Activated CD8-positive, alpha-beta memory T cell treated with anti-CD3 and anti-CD28 coated beads, Interleukin-2, amount 50 U/mL, for 4 hours (primary cell): ENCODE measurements around the gene RECK.

ENCODE experiments used
- DNase-seq: peaks from one replicate; pipeline ENCODE4 v3.0.0-alpha.2; 2020

RECK gene

DNA sequence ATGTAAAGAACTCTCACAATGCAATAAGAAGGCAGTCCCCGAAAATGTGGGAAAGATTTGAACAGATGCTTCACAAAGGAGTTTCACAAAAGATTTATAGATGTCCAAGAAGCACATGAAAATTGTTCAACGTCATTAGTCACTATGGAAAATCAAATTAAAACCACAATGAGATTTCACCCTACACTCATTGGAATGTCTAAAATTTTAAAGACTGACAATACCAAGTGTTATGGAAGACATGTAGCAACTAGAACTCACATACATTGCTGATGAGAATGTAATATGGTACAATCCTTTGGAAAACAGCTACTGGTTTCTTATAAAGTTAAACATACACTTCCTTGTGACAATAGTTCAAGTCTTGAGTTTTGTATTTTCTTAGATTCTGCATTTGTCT lies 11.0 kb upstream of the RECK start:
- DNase-seq: no peak

DNA sequence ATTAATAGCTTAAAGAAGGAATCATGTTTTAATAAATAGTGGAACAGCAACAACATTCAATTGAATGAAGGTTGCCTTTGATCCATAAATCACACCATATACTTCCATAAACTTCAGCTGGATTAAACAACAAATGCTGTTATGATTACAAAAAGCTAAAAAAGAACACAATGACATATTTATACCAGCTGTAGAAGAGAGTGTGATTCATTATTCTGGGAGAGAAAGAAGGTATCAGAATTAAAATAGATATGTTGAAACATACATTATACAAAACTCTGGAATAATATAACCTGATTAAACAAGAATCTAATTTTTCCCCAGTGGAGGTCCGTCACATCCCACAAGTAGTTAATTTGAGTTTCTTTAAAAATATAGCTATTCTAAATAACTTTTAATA lies 7.5 kb upstream of the RECK start:
- no peak for DNase-seq

DNA sequence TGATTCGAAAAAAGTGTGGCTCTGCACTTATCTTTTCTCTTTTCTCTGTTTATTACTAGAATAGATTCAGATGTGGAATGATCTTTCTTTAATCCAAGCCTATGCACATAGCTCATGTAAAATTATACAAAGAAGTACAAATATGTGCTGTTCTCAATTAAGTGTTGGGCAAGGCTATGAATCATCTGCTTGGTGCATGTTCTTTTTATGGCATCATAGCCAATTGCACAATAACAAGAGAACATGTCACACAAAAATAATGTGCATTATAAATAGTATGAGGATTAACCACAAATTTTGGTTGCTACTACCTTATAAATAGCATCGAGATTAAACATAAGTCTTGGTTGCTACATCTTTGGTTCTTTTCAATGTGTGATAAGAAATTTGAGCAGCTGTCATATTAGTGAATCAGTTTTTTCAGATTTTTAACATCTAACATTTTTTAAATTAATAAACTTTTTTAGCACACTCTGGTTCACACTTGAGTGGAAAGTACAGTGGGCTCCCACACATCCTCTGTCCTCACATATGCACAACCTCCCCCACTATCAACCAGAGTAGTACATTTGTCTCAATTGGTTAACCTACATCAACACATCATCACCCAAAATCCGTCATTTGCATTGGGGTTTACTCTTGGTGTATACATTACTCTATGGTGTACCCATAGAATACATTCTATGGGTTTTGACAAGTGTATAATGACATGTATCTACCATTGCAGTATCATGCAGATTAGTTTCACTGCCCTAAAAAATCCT lies 6.8 kb upstream of the RECK start:
- DNase-seq: no peak

DNA sequence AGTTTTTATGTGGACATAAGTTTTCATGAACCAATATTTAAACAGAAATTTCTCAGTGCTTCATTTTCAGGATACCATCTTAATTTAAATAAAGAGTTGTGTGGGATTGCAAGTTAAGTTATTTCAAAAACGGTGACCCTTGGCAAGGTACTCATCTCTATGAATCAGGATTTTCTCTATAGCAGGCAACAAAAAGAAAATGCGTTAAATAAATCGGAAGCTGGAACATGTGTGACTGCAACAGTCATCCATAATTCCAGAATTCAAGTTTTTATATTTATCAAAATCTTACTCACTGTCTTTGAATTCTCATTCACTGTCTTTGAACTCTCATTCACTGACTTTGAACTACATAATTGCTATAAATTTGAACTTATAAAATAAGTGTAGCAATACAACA lies 5.8 kb upstream of the RECK start:
- no peak for DNase-seq

DNA sequence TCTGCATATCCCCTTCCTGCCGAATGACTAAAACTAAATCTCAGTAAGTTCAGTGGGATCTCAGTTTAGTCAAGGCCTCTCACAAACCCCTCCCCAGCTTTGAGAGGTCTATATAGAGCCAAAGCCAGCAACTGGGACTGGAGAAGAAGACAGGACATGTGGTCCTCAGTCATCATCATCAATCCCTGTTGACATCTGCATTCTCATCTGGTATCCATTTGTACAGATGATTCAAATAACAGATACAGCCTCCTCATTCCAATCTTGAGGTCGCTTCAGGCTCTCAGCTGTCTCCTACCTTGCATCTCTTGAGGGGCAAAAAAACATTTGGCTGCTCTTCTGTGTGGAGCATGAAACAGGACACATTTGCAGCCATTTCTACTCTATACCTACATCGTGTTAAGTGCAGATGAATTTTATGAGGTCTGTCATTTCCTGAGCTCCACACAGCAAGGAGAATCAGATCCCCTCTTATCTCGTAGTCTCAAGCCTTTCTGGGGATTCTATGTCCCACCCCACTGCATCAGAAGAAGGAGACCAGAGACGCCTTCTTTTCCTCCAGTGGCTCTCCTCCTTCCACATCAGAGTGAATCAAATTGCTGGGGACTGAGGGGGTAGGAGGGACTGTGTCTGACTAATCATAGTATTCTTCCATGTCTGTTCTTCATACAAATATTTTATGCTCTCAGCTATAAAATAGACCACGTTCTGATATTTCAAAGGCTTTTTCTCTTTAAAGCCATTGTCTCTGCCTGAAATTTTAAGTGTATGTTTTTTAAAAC lies 4.7 kb upstream of the RECK start:
- no peak for DNase-seq

DNA sequence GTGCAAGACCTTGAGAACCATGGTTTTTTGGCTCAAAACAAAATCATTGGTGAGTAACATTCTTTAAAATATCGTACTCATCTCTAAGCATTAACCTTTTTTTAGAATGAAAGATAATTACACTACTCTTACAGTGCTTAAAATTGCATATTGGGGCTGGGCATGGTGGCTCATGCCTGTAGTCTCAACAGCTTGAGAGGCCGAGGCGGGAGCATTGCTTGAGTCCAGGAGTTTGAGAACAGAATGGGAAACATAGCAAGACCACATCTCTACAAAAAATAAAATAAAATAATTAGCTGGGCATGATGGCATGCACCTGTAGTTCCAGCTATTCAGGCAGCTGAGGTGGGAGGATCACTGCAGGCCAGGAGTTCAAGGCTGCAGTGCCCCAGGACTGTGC lies 2.9 kb upstream of the RECK start:
- DNase-seq: no peak

DNA sequence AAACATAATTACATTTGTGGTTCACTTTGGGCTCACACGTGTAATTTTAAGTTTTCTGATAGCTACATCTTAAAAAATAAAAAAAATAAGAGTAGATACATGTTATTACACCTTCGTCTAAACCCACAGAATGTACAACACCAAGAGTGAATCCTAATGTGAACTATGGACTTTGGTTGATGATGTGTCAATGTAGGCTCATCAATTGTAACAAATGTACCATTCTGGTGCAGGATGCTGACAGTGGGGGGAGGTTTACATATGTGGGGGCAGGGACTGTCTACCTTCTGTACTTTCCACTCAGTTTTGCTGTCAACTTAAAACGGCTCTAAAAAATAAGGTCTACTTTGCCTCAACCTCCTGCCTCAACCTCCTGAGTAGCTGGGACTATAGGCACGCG lies 2.5 kb upstream of the RECK start:
- no peak for DNase-seq

DNA sequence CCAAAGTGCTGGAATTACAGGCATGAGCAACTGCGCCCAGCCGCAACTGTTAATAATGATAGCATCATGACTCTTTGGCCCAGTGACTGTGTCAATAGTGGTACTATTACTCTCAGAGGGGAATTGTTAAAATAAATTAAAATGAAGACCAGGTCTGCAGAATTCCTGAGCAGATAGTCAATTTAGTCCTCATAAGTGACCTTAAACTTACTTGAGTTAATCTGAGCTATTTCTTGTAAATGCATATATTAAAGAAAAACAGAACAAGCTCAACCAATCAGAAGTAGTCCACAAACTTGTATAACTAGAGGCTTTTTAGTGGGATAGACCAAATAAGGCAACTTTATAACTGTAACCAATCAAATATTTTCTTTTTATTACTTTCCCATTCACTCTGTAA lies 1.7 kb upstream of the RECK start:
- no peak for DNase-seq

DNA sequence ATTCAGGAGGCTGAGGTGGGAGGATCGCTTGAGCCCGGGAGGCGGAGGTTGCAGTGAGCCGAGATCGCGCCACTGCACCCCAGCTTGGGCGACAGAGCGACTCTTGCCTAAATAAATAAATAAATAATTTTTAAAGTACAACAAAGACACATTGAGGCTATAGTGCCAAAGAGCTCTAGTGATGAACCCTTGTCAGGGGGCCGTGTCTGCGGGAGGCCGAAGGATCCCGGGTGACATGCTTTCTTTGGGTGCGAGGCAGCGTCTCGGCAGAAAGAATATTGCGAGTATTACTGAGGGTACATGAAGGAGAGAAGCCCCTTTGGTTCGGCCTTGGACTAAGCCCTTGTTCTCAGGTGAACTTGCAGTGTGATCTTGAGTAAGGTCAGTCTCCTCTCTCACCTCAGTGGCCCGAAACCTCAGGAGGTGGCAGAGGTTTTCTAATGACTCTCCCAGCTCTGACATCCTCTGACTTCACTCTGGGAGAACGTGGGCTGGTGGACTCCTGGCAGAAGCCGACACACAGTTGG lies 397 bp upstream of the RECK start:
- no peak for DNase-seq

DNA sequence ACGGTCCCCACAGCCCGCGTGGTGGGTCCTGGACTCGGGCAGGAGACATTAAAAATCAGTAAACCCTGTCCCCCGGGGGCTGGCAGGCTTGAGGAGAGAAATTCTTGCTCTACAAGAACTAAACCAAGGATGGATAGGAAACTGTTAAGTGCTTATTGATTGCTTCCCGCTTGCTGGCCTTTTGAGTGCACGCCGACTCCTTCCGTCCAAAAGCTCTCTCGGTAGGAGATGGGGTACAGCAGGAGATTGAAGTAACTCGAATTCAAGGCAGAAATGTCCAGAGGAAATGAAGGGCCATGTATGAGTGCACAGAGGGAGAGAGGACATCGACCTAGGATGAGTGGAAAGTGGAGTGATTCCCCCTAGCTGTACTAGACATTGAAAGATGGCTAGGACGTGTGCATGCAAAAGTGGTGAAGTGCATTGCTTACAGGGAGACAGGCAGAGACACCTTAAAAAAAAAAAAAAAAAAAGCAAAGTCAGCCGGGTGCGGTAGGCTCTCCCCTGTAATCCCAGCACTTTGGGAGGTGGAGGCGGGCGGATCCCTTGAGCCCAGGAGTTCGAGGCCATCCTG lies 923 bp downstream of the RECK start:
- DNase-seq: no peak

DNA sequence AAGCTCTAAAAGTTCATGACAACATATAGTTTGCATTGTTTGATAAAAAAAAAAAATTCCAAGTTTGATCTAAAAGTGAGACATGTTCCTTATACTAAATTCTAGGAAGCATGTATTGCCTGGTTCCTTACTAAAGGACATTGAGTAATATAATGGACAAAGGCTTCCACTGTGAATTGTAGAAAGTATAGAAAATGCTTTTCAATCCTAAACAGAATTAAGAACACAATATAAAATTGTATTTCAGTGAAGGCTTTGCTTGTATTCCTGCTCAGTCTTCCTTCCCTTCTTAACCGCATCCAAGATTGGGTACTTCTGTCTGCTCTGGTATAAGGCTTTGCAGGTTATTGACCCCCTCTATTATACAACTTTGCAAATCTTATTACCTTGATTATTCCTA lies 2.4 kb downstream of the RECK start:
- no peak for DNase-seq

DNA sequence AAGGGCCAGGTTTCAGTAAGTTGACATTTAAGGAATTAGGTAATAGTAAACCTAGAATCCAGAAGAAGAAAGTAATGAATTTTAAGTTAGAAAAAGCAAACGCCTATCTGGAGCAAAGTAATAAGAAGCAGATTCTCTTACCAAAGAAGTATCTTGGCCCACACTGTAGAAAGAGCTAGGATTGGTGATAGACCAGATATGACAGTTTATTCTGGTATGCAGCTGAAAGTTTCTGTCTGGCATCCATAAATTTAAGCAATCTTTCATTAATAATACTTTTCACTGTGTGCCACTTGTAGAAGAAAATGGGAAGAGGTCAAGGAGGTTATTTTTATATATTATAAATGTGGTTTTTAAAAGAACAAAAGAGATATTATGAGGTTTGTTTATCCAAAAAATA lies 3.0 kb downstream of the RECK start:
- no peak for DNase-seq

DNA sequence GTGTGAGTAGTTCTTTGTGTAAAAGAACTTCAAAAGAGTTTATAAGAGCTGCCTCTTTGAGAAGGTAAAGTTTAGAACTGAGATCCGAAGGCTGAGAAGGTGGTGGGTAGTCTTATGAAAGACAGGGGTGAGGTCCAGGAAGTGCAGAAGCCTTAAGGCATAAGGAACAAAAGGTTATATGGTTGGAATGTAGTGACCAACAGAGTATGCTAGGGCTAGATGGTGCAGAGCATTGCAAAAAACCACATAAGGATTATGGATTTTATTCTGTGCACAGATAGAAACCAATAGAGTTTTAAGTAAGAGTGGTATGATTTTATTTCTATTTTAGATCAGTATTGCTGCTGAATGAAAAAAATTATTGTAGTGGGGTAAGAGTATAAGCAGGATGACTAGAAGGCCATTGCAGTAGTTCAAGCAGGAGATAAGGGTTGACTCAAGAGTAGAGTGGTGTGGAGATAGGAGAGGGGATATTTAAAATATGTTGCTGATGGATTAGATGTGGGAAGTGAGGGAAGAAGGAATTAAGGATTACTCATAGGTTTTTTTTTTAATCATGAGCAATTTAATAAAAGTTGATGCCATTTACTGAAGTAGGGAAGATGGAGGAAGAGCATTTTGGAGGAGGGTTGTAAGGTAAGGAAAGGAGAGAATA lies 3.7 kb downstream of the RECK start:
- DNase-seq: no peak

DNA sequence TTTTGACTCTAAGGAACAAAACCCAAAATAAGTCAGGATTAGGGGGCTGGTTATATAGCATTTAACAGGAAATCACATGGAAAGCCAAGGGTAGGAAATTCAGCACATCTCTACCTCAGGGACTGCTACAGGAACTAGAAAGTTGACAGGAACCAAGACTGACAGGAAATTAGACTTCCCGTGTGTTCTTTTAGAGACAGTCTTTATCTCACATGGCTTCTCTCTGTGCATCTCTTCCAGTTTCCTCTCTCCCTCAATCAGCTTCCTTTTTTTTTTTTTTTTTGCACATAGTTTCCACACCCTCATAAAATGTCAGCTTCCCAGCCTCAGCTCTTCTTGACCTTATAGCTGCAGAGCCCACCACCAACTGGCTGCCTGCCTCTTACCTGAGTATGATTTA lies 4.8 kb downstream of the RECK start:
- no peak for DNase-seq

DNA sequence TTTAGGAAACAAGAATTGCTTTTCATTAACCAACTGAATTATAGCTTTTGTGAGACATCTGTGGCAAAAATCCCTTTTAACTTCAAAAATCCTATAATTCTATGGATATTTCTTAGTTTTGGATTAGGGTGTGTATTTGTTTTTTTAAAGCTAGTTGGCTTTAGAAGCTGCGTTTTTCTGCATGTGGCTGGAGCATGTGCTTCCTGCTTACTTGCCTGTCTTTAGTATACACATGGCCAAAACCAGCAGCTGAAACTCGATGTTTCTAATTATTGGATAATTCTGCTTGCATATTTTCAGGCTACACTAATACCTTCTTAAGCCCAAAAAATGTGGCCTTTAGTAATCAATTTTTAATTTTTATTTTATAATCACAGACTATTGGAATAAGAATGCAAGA lies 8.9 kb downstream of the RECK start:
- DNase-seq: no peak

DNA sequence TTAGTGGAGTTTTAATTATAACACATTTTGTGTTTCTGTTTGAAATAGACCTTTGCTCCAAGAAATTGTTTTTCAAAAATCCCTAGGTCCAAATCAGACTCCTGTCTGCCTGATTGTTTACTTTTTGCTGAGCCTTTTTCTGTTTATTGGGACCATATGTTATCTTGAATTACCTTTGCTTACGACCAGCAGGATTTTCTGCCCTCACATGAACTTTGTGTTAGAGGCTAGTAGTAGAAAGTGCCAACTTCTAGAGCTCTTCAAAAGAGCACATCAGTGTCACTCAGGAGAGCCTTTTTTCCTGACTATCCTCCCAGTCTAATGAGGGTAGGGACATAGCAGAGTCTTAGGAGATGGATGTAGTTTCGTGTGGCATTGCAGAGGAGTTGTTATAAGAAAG lies 10.2 kb downstream of the RECK start:
- no peak for DNase-seq

DNA sequence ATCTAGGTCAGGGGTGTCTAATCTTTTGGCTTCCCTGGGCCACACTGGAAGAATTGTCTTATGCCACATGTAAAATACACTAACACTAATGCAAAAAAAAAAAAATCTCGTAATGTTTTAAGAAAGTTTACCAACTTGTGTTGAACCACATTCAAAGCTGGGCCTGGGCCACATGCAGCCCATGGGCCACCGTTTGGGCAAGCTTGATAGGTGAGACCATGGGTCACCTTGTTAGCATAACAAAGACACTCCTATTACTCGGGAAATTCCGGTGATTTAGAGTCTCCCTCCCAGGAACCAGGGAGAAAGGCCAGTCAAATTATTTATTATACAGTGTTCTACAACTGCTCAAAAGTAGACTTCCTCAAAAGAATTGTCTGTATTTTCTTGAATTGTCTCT lies 12.7 kb downstream of the RECK start:
- DNase-seq: no peak

DNA sequence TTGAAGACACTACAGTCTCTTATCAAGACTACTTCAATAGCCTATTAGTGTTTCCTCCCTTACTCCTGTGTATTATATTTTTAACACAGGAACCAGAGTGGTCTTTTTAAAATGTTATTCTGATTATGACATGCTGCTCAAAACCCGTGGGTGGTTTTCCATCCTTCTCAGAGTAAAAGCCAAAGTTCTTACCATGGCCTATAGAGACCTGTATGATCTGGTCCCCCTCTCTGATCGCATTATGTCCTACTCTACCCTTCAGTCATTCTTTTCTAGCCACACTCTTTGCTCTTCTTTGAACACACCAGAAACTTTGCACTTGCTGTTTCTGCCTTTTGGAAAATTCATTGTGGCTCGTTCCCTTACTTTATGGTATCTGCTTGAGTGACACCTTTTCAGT lies 13.8 kb downstream of the RECK start:
- DNase-seq: no peak

DNA sequence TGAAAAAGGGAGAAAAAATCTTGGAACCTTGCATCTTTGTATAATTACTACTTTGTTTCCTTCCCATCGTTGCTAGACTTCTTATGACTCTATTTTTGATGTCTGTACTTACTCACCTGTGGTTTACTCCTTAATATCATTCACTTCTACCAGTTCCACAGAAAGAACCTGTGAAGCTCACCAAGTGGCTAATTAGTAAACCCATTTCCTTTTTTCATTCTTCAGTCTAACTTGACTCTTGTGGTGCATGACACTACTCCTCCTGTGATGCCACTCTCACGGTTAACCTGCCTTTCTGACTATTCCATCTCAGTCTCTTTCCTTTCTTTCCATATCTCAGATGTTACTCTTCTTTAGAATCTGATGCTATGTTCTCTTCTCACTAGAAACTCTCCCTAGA lies 14.6 kb downstream of the RECK start:
- no peak for DNase-seq

DNA sequence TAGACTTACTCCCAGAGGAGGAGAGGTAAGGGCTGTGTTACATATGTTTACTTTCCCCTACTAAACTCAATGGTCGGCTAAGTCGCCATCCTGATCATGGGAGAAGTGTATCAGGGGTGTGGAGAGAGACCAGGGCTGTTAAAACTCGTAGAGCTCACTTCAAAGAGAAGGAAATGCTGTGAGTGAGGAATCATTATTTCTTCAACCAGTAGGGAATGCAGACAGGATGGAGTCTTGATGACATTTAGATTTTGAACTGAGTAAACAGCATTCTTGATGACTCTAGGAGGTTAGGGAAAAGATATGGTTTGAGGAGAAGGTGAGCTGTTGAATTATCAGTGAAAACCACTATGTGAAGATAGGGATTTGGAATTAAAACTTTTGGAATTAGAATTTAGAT lies 17.3 kb downstream of the RECK start:
- DNase-seq: no peak

DNA sequence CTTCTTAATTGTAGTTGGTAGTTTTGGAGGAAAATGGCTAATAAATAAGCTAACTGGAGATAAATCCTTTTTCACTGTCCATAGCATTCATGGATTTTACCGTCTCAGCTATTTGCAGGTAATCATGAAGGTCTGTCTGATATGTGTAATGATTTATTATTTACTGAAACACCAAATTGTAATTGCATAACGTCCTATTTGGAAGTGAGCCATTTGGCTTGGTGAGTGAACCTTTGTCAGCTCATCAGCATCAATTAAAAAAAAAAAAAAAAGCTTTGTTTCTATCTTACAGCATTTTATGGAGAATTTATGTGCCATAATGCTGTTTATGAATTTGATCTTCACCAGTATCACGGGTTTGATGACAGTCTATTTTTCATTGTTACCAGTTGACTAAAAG lies 20.2 kb downstream of the RECK start:
- no peak for DNase-seq

DNA sequence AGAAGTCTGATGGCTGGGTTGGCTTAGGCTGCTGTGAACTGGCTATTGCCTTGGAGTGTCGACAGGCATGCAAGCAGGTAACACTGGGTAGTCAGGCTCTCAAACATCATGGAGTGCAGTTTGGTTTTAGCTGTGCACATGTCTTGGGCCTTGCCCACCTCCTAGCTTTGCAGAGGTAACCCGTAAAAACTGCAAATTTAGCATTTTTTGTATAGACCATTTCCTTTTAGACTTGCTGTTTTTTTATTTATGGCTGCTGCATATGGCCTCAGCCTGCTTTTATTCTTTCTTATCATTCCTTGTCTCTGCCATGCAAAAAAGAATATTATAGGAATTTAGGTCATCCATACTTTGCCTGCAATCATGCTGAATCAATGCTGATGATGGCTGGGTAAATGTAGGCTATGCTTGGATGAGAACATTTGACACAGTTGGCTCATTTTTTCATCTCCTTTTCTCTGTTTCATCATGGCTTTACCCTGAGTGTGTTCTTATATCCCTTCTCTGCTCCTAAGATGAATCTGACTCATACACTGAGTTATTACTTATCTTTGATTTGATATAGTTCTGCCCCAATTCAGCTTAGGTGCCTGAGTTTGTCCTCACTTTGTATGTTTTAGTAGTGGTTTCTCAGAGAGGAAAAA lies 27.2 kb downstream of the RECK start:
- DNase-seq: no peak

DNA sequence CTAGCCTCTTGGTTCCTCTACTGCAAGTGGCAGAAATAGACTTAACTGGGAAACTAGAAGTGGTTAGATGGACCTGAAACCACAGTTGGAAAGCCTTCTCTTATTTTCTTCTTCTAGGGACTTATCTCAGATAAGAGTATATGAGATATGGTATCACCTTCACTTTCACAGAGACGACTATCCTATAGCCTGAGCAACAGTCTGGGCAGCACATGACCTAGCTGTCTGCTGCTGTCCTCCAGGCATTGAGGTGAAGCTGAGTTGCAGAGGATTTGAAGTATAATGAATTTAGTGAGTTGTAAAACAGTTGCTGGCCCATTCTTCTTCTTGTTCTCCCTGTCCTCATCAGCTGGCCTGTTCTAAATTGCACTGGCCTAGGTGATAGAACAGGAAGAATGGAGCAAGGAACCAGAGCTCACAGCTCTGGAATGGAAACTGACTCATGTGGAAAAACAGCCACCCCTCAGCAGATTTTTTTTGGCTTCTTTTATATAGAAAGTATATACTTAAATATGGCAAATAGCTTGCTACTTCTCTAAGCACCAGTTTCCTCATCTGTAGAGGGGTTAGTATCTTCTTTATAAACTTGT lies 27.8 kb downstream of the RECK start:
- no peak for DNase-seq
